NCI-H1048 (cell line): ENCODE data around the gene CEP97.
"Not testable (repeated sequence)": the region's sequence is repeated elsewhere in the genome, so short reads cannot be mapped to it uniquely, and the experiment has no call there.

ENCODE experiments used
- DNase-seq: peaks from one replicate; lab custom pipeline; 2025; lab: John Stamatoyannopoulos, UW

Gene CEP97

DNA sequence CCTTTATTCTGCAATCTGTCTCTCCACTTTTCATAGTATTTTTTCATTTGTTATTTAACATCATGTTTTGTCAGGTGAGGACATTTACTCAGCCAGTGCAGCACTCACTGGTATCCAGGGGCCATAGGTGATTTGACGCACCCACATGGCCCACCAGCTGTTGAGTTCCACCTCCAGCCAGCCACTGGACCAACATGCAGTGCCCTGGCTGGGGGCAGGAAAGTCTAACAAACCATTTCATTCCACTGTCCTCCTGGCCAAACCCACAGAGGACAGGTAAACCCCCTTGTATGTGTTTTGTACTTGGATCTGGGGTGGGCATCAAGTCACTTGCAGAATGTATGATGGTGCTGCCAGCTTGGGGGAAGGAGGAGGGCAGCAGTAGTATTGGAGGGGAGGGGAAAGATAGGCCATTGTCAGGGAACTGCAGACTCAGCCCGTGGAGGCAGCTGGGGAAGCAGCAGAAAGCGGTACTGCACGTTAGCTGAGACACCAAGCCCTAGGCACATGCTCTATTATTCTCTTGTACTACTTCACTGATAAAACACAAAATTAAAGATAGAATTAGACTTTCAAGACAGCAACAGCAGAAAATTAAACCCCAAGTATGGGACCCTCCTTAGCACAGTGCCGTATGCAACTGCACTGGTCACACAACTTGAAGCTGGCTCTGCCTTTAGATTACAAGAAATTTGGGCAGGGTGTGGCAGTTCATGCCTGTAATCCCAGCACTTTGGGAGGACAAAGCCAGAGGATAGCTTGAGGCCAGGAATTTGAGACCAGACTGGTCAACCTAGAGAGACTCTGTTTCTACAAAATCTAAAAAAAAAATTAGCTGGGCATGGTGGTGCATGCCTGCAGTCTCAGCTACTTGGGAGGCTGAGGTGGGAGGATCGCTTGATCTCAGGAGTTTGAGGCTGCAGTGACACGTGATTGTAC, 22.4 kb upstream of the CEP97 start:
- DNase-seq = no peak

DNA sequence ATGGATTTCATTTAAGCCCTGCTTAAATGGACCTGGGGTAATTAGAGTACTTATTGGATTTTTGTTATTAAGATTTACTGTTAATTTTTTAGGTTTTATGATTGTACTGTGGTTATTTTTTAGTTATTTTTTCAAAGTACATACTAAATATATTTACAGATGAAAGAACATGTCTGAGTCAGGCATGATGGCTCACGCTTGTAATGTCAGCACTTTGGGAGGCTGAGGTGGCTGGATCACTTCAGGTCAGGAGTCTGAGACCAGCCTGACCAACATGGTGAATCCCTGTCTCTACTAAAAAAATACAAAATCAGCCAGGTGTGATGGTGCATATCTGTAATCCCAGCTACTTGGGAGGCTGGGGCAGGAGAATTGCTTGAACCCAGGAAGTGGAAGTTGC, 21.7 kb upstream of the CEP97 start:
- DNase-seq = no peak

DNA sequence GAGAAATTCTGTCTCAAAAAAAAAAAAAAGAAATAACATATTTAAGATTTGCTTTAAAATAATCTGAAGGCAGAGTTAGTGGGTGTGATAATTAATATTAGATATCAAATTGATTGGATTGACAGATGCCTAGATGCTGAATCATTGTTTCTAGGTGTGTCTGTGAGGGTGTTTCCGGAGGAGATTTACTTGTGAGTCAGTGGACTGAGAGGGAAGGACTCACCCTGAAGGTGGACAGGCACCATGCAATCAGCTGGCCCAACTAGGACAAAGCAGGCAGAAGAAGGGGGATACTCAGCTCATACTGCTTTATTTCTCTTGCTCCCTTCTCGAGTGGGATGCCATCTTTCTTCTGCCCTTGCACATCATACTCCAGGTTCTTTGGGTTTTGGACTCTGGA, 21.2 kb upstream of the CEP97 start:
- DNase-seq = no peak

DNA sequence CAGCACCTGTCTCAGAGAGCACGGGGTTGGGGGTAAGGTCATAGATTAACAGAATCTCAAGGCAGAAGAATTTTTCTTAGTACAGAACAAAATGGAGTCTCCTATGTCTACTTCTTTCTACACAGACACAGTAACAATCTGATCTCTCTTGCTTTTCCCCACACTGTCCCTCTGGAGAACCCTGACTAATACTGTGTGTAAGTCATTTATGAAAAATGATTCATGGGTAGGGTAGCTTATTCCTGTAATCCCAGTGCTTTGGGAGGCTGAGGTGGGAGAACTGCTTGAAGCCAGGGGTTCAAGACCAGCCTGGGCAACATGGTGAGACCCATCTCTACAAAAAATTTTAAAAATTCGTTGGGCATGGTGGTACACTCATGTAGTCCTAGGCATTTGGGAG, 19.8 kb upstream of the CEP97 start:
- not testable (repeated sequence) for DNase-seq

DNA sequence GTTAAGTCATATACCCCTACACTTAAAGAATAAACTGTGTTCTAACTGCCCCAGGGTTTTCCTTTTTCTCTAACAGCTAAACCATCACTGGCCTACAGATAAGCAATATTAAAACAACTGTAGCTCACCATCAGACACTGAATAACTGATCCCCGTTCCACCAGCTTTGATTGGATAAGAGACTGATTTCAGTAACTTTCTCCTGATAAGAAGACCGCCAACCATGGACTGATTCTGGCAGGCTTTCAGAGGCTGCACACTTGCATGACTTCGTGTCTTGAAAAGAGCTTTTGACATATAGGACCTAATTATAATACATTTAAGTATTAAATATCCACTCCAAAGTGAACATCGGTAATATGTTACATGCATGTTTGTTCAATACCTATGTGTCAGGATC, 15.3 kb upstream of the CEP97 start:
- no peak for DNase-seq

DNA sequence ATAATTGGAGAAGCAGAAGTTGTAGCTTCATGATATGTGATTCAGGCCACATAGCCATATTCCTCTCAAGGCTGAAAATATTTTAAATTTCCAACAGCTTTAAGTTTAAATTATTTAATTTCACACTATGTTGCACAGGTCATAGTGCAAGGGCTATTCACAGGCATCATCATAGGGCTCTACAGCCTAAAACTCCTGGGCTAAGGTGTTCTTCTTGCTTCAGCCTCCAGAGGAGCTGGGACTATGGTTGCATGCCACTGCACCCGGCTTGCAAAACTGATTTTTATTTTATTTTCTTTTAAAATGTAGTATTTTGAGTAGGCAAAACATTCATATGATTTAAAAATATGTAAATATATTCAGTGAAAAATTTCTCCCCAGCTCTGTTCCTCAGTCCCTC, 6.0 kb upstream of the CEP97 start:
- DNase-seq = no peak

DNA sequence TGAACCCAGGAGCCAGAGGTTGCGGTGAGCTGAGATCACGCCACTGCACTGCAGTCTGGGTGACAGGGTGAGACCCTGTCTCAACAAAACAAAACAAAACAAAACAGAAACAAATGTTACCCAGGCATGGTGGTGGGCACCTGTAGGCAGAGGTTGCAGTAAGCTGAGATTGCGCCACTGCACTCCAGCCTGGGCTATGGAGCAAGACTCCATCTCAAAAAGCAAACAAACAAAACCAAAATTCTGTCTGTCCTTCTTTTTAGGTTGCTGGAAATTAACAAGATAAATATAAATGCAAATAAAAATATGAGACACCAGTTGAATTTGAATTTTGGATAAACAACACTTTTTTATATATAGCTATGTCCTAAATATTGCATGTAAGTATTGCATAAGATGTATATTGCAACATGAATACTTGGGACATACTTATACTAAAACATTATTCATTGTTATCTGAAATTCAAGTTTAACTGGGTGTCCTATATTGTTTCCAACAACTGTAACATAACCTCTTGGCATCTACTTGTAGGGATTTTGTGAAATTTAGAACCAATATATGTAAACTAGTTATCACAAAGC, 4.7 kb upstream of the CEP97 start:
- no peak for DNase-seq

DNA sequence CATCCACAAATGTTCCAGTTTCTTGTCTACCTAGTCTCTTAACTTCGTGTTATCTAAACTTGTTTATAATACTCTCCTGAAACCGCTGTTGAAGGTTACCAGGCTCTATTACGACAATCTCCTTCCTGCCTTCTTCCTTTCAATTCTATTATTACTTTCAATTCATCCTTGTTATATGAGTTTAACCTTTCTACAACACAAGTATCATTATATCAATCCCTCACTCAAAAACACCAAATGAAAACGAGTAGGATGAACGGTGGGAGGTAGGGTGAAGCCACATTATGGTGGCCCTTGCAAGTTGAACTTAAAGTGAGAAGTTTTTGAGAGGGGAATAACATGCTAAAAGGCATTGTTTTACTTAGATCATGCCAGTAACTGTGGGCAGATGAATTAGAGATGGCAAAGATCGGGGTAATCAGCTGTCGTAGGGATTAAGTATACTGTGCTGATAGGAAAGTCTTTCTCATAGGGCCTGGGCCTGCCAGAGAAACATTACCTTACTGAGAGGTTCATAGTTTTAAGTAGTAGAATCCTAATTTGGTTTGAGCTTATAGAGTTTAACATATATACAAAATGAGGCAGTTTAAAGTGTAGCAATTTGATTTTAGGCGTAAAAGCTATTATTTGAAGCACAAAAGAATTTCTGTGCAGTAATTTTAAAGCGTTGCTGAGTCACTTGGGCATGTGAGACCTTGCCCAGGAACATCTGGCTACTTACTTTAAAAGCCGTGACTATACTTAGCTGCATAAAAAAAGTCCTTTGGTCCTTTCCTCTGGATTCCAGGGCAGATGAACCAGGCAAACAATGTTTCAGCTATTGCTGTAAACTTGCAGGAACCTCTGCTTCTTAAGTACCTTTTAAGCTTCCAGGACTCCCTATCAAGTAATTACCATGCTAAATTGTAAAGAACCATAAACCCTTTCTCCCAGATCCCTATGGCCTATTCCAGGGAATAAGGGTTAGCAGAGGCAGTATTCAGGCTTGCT, 3.3 kb upstream of the CEP97 start:
- DNase-seq = no peak

DNA sequence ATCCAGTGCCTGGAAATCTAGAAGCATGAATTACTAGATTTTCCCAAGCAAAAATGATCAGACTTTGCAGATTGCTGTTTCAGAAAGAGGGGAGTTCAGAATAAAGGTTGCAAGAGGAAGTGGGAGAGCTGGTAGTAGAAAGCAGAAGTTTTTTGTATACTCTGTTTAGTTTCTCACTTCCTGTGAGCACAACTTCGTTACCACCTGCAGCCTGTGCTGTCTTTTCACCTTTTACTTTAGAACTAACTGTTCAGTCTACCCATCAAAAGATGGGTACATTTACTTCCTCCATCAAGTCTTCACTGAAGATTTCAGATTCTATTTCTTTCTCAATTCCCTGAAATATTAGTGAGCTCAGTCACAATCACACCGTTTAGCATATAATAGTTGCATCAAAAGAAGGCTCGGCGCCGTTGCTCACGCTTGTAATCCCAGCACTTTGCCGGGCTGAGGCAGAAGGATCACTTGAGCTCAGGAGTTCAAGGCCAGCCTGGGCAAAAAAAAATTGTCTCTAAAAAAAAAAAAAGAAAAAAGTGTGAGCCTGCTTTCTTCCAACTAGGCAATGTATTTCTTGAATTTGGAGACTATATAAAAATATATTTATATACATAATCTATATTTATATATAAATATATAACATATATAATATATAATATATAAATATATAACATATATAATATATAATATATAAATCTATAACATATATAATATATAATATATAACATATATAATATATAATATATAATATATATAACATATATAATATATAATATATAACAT, 1.8 kb upstream of the CEP97 start:
- DNase-seq = no peak

DNA sequence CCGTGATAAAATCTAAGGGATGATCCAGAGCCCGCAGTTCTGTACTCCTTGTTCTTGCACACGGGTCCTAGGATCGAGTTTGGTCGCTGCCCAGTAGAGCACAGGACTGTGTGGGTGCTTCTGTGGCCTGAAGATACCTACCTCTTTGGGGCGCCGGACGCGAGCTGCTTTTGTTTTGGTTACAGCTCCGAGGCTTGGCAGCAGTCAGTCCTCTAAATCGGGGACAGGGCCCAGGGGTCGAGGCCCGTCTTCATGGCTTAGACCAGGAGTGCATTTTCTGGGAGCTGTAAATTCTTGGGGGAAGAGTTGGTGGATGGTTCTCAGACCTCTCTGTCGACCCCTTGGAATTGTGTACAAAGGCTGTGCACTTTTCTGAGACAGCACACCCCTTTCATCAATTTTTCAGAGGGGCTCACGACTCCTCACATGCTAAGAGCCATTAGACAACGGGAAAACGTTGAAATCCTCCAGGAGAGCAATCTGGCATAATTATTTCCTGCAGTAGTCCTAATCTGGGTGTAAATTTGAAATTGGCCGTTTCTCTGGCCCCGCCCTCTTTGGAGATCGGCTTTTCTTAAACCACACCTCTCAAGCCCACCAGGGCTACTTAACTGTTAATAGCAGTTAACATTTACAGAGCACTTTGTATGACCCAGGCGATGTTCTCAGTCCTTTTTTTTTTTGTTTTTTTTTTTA, 928 bp downstream of the CEP97 start:
- no peak for DNase-seq

DNA sequence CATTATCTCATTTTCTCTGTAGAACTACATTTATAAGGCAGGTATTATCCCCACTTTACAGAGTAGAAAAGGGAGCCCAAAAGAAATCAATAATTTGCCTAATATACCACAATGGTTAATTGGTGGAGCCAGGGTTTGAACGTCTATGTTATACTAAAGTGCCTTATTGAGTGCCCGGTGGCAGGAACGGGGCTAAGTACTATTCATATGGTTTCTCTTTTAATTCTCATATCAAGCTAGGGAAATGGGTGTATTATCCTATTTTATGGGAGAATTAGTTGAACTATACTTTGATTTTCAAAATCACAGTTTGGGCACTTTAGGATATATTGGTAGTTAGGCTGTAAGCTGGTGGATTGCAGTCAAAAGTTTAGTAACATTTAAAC, 1.5 kb downstream of the CEP97 start:
- no peak for DNase-seq

DNA sequence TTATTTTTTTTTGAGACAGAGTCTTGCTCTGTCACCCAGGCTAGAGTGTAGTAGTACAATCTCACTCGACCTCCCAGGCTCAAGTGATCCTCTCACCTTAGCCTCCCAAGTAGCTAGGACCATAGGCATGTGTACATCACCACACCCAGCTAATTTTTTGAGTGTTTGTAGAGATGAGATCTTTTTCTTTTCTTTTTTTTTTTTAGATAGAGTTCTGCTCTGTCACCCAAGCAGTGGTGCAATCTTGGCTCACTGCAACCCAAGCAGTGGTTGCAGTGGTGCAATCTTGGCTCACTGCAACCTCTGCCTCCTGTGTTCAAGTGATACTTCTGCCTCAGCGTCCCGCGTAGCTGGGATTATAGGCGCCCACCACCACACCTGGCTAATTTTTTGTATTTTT, 5.2 kb downstream of the CEP97 start:
- DNase-seq = no peak

DNA sequence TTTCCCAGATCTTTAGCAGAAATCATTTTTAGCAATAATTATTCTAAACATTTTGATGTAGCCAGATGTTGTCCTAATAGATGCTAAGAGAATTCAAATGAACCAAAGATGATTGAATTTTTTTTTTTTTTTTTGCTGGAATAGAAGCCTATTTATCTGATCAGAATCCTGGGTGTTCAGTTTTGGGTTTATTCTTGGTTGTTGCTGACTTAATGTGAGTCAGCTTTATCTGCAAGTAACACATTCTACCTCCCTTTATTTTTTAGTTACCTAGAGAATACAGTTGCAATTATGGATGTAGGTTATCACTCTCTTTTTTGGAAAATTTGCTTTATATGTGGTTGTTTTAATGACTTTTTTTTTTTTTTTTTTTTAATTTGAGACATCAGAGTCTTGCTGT, 6.4 kb downstream of the CEP97 start:
- DNase-seq = no peak

DNA sequence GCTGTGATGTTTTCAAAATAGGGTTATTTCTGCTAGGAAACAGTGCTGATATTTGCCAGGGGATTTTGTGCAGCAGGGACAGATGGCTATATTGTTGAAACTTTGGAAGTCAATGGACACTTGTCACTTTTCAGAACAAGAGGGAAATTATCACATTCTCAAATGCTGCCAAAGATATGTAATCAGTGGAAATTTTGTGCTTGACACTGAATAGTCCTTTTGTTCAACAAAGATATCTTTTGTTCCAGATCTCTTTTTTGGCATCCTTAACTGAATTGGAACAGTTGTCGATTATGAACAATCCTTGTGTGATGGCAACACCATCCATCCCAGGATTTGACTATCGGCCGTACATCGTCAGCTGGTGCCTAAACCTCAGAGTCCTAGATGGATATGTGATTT, 7.8 kb downstream of the CEP97 start:
- DNase-seq = no peak

DNA sequence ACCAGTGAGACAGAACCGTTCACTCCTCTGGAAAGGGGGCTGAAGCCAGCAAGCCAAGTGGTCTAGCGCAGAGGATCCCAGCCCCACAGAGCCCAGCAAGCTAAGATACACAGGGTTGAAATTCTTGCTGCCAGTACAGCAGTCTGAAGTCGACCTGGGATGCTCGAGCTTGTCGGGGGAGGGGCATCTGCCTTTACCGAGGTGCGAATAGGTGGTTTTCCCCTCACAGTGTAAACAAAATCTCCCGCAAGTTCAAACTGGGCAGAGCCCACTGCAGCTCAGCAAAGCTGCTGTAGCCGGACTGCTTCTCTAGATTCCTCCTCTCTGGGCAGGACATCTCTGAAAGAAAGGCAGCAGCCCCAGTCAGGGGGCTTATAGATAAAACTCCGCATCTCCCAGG, 11.4 kb downstream of the CEP97 start:
- no peak for DNase-seq

DNA sequence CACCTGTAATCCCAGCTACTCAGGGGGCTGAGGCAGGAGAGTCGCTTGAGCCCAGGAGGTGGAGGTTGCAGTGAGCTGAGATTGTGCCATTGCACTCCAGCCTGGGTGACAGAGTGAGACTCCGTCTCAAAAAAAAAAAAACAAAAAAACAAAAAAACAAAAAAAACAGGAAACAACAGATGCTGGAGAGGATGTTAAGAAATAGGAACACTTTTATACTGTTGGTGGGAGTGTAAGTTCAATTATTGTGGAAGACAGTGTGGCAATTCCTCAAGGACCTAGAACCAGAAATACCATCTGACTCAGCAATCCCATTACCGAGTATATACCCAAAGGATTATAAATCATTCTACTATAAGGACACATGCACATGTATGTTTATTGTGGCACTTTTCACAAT, 17.5 kb downstream of the CEP97 start:
- not testable (repeated sequence) for DNase-seq

DNA sequence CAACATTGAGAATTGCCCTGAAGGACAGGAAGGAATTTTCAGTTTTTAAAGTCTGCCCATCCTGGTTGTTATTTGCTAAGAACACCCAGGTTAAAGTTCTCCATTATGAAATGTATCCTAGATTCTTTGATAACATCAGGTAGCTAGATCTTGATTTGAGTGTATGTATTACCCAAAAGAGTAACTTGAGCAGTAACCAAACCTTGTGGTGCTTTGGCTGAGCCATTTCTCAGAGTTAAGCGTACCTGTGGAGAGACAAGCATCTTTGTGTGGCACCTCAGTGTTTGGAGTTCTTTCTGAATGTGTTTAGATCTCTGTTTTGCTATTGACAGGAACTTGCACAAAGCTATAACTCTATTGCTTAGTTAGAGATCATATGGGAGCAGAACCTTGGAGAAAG, 20.4 kb downstream of the CEP97 start:
- no peak for DNase-seq

DNA sequence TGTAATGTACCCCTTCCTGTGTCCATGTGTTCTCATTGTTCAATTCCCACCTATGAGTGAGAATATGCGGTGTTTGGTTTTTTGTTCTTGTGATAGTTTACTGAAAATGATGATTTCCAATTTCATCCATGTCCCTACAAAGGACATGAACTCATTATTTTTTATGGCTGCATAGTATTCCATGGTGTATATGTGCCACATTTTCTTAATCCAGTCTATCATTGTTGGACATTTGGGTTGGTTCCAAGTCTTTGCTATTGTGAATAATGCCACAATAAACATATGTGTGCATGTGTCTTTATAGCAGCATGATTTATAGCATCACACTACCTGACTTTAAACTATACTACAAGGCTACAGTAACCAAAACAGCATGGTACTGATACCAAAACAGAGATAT, 21.5 kb downstream of the CEP97 start:
- not testable (repeated sequence) for DNase-seq

DNA sequence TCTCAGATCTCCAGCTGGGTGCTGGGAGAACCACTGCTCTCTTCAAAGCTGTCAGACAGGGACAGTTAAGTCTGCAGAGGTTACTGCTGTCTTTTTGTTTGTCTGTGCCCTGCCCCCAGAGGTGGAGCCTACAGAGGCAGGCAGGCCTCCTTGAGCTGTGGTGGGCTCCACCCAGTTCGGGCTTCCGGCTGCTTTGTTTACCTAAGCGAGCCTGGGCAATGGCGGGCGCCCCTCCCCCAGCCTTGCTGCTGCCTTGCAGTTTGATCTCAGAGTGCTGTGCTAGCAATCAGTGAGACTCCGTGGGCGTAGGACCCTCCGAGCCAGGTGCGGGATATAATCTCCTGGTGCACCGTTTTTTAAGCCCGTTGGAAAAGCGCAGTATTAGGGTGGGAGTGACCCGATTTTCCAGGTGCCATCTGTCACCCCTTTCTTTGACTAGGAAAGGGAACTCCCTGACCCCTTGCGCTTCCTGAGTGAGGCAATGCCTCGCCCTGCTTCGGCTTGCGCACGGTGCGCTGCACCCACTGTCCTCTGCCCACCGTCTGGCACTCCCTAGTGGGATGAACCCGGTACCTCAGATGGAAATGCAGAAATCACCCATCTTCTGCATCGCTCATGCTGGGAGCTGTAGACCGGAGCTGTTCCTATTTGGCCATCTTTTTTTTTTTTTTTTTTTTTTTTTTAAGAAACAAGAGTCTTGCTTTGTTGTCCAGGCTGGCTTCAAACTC, 29.1 kb downstream of the CEP97 start:
- DNase-seq = not testable (repeated sequence)

DNA sequence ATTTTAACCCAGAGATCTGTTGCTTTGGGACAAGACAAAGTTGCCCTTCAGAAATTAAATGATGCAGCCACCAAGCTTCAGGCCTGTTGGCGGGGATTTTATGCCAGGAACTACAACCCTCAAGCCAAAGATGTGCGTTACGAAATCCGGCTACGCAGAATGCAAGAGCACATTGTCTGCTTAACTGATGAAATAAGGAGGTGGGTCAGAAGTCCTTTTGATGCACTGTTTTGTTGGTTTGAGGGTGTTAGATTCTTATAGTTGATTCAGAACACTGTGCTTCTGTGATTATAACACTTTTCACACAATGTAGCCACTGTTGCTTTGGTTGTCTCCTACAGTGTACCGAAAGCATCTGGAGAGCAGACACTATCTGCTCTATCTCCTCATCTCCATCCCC, 33.8 kb downstream of the CEP97 start:
- DNase-seq = no peak
